Measurements from ENCODE around the gene MGRN1. TPM values are rescaled to one million over a fixed set of nuclear protein-coding genes. Genes with fewer than 3 reads are reported as not detected.

The MGRN1 gene
- total and polyA plus RNA-seq, 2 of the 13 experiments (the other 11 are each of a cell fraction or from before 2014, with no cell fraction given), result 11.9 to 12.6 TPM

DNA sequence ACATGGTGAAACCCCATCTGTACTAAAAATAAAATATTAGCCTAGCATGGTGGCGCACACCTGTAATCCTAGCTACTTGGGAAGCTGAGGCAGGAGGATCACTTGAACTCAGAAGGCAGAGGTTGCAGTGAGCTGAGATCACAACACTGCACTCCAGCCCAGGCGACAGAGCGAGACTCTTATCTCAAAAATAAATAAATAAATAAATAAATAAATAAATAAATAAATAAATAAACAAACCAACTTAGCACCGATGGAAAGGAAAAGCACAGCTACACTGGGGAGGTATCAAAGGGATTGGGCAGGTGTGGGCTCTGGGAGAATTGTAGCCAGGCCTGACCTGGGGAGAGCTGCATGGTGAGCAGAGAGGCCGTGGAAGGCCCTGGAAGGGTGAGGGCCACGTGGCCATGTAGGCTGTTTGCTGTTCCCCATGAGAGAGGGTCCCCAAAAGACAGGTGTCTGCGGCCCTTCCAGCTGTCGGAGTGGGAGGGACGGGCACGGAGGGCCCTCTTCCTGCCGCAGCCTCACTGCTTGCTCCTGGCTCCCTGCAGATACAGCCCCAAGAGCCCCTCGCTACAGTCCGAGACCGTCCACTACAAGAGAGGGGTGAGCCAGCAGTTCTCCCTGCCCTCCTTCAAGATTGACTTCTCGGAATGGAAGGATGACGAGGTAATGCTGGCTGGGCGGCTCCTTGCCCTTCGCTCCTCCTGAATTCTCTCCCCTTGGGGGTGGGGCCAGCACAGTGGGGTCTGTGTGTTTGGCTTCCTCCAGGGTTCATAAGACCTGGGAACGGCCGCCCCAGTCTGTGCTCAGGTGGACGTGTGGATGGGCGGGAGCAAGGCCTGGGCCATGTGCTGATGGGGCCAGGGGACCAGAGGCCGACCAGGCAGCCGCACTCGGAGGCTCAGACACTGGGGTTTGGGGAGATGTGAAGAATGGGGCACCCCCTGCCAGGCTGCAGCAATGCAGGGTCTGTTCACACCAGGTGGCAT, 32.4 kb downstream of the MGRN1 start:
- no peak for DNase-seq (ENCODE audit: low spot score)
- CTCF ChIA-PET (ENCODE audit: low intra/inter-chr PET ratio, low total read pairs), result no interaction called here
- Histone ChIP-seq H3K27ac (ENCODE audit: extremely low read length, insufficient read depth, low read length) (no peak overlapping the region), H3K4me2 (ENCODE audit: low read depth, low read length) (no peak overlapping the region), H3K4me1 (ENCODE audit: insufficient read depth, low read length) (peaks cover 69% of the 10 kb centered on the region), H2AFZ (ENCODE audit: low read length) (no peak overlapping the region), H4K20me1 (ENCODE audit: insufficient read depth, low read length) (no peaks in the 10 kb centered on the region), H3K36me3 (replicated peaks in 1 of 2; ENCODE audit: control insufficient read depth in 1 of 2, insufficient read depth in 2 of 2, low read length in 2 of 2) (peaks cover 26 to 43% of the 10 kb centered on the region in 2 experiments; a peak in 4 of 5 replicates), H3K27me3 (ENCODE audit: control insufficient read depth in 1 of 2, insufficient read depth in 2 of 2, low read length in 2 of 2) (no peaks in the 10 kb centered on the region), H3K79me2 (ENCODE audit: insufficient read depth, low read length) (peaks cover 2% of the 10 kb centered on the region), H3K9me3 (ENCODE audit: low read length) (no peaks in the 10 kb centered on the region), H3K9ac (ENCODE audit: insufficient read depth, low read depth, low read length) (no peak overlapping the region), H3K4me3 (replicated peaks in 1 of 3; ENCODE audit: insufficient read depth in 1 of 3, low read depth in 2 of 3, low read length in 3 of 3) (no peak overlapping the region)
- in situ Hi-C loops (cut with HindIII; ENCODE audit: extremely low pct_ligation_motif_present, low pct_unique_long_range_greater_than_20kb) (no loop called here), intact Hi-C loops (cut with micrococcal nuclease; ENCODE audit: unreplicated experiment) (no loop called here)
- no peak for TF ChIP-seq NFYC (CRISPR knock-in tag; IDR thresholded peaks at IDR 0.05)
- no peak for TF ChIP-seq ZNF563 (CRISPR knock-in tag; IDR thresholded peaks at IDR 0.05)
- TF ChIP-seq SMYD3 (CRISPR knock-in tag; IDR thresholded peaks at IDR 0.05), result no peak
- TF ChIP-seq ZNF792 (CRISPR knock-in tag; IDR thresholded peaks at IDR 0.05), result no peak
- TF ChIP-seq, protein P1, sequence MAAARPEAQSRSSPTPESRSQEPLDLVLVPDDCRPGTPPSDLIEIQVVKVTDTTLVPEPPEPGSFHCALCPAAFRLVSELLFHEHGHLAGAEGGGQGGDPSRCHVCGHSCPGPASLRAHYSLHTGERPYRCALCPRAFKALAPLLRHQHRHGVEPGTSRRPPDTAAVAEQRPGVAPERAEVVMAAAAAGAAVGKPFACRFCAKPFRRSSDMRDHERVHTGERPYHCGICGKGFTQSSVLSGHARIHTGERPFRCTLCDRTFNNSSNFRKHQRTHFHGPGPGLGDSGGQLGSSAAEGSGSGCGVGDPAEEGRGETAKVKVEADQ (CRISPR knock-in tag; IDR thresholded peaks at IDR 0.05; ENCODE audit: borderline replicate concordance), result no peak
- no peak for TF ChIP-seq RBFOX2 (IDR thresholded peaks at IDR 0.05; ENCODE audit: low read depth, low read length)
- no TSS peak for BruUV-seq (replicated peaks)
- 93% methylated on average over 12 of the region's 25 CpGs for WGBS (ENCODE audit: low lambda C conversion rate)
- no peak for FAIRE-seq
- POLR2A ChIA-PET, result no interaction called here
- ATAC-seq, result no peak

Measured in HepG2 (cell line).